Stimulated activated CD4-positive, alpha-beta T cell treated with anti-CD3 and anti-CD28 coated beads, Interleukin-1b, Interleukin-23, amount 100 ng/mL, for 24 hours (primary cell): ENCODE data around the gene DOCK4.
"Not testable (repeated sequence)": the region's sequence is repeated elsewhere in the genome, so short reads cannot be mapped to it uniquely, and the experiment has no call there.

Source experiments
- DNase-seq, 4 experiments: peaks; one replicate each; pipeline ENCODE4 v3.0.0-alpha.2; 2020; ENCODE audit warnings: low read depth in 4 of 4, low spot score in 1 of 4

DOCK4 gene

GRCh38 chr7:111914291-111914690 lies 291.9 kb downstream of the DOCK4 start:
- no peak for DNase-seq

GRCh38 chr7:111911166-111911961 lies 294.8 kb downstream of the DOCK4 start:
- no peak for DNase-seq

- no peak for DNase-seq
These were observed 295.5 kb downstream of the DOCK4 start for GRCh38 chr7:111910656-111911055.

GRCh38 chr7:111908673-111909072 lies 297.5 kb downstream of the DOCK4 start:
- DNase-seq = not testable (repeated sequence)

- DNase-seq = no peak
These were observed 302.4 kb downstream of the DOCK4 start for GRCh38 chr7:111903797-111904196.

GRCh38 chr7:111903016-111903415 lies 303.2 kb downstream of the DOCK4 start:
- no peak for DNase-seq

GRCh38 chr7:111900283-111900682 lies 305.9 kb downstream of the DOCK4 start:
- DNase-seq = no peak

GRCh38 chr7:111895049-111895448 lies 311.1 kb downstream of the DOCK4 start:
- DNase-seq = no peak

GRCh38 chr7:111894518-111894917 lies 311.7 kb downstream of the DOCK4 start:
- DNase-seq = no peak

GRCh38 chr7:111893190-111893589 lies 313.0 kb downstream of the DOCK4 start:
- no peak for DNase-seq

GRCh38 chr7:111892588-111892987 lies 313.6 kb downstream of the DOCK4 start:
- DNase-seq = no peak

- DNase-seq = no peak
These were observed 318.5 kb downstream of the DOCK4 start for GRCh38 chr7:111887734-111888133.

GRCh38 chr7:111886233-111886632 lies 320.0 kb downstream of the DOCK4 start:
- DNase-seq = no peak

GRCh38 chr7:111883241-111883640 lies 323.0 kb downstream of the DOCK4 start:
- DNase-seq = no peak

GRCh38 chr7:111878785-111879184 lies 327.4 kb downstream of the DOCK4 start:
- DNase-seq = no peak

- DNase-seq = no peak
These were observed 328.3 kb downstream of the DOCK4 start for GRCh38 chr7:111877931-111878330.

GRCh38 chr7:111873963-111874690 lies 332.1 kb downstream of the DOCK4 start:
- no peak for DNase-seq

- DNase-seq = no peak
These were observed 332.9 kb downstream of the DOCK4 start for GRCh38 chr7:111873326-111873646.

GRCh38 chr7:111872450-111873325 lies 333.5 kb downstream of the DOCK4 start:
- DNase-seq = no peak

GRCh38 chr7:111871283-111871682 lies 334.9 kb downstream of the DOCK4 start:
- DNase-seq = no peak

GRCh38 chr7:111869280-111869679 lies 336.9 kb downstream of the DOCK4 start:
- no peak for DNase-seq
